ENCODE measurements around the gene BAK1.

- no peak for TF ChIP-seq CTCF (IDR thresholded peaks at IDR 0.05)
- TF ChIP-seq POLR2A (IDR thresholded peaks at IDR 0.05): no peak
Measured at GRCh38 chr6:33590531-33591198, 10.6 kb upstream of the BAK1 start.

Measured in stomach (tissue), 4 donors.